NCI-H2029 treated with DMSO at 0.1 percent for 48 hours (cell line): ENCODE results near the gene ANKRD11.
A peak's percentile ranks its signal among the peaks of the same experiment; 100 is the strongest.
"Not testable (repeated sequence)": the region's sequence is repeated elsewhere in the genome, so short reads cannot be mapped to it uniquely, and the experiment has no call there.

Source experiments
- DNase-seq: peaks from one replicate; lab custom pipeline; 2025; lab: John Stamatoyannopoulos, UW

The ANKRD11 gene

GRCh38 chr16:89450537-89450936, 39.8 kb downstream of the ANKRD11 start:
- DNase-seq, result no peak

- no peak for DNase-seq
Measured at GRCh38 chr16:89449726-89450335, 40.5 kb downstream of the ANKRD11 start.

DNA sequence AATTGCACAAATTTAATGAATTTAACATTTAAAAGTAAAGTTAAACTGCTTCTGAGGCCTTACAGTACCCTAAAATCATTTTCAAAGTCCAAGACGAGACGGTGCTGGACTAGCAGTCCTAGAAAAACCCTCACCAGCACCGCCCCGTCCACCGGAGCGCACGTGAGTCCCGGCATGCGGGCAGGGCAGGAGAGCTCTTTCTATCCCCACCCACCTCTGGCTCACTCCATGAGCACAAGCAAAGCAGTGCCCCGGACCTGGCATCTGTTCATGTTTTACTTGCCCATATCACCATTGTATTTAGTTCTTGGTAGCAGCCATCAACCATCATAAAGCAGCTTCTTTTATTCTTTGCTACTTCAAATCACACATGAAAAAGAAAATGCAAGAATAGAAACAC, 41.7 kb downstream of the ANKRD11 start:
- no peak for DNase-seq

GRCh38 chr16:89446975-89447293, 43.4 kb downstream of the ANKRD11 start:
- DNase-seq, result no peak

DNA sequence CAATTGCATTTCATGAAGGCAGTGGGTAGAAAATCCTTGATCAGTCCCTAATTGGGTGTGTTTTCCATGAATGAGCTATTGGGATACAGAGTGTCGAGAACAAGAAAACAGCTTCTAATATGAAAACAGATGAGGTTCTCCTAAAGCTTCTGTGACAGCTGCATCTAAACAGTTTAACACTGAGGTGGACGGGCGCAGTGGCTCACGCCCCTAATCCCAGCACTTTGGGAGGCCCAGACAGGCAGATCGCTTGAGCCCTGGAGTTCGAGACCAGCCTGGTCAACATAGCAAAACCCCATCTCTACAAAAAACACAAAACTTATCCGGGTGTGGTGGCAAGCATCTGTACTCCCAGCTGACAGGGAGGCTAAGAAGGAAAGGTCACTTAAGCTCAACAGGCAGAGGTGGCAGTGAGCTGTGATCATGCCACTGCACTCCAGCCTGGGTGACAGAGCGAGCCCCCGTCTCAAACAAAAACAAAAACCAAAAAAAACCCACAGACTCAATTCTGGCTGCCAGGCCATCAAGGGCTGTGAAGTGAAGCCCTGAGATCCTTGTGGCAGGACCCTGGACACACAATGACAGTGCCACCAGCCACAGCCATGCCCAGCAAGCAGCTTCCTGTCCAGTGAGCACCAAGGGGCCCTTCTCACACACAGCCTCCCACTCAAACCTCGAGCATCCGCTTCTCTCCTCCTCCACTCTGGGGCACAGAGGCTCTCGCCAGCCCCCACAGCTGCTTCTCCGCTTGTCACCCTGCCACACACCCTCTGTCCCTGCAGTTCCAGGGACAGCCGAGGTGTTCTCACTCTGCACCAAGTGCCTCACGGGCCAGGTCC, 44.0 kb downstream of the ANKRD11 start:
- no peak for DNase-seq

GRCh38 chr16:89445166-89445565, 45.2 kb downstream of the ANKRD11 start:
- no peak for DNase-seq

GRCh38 chr16:89444728-89445127, 45.6 kb downstream of the ANKRD11 start:
- no peak for DNase-seq

- DNase-seq, result no peak
Measured at GRCh38 chr16:89444151-89444723, 46.1 kb downstream of the ANKRD11 start.

GRCh38 chr16:89443727-89444084, 46.7 kb downstream of the ANKRD11 start:
- no peak for DNase-seq

DNA sequence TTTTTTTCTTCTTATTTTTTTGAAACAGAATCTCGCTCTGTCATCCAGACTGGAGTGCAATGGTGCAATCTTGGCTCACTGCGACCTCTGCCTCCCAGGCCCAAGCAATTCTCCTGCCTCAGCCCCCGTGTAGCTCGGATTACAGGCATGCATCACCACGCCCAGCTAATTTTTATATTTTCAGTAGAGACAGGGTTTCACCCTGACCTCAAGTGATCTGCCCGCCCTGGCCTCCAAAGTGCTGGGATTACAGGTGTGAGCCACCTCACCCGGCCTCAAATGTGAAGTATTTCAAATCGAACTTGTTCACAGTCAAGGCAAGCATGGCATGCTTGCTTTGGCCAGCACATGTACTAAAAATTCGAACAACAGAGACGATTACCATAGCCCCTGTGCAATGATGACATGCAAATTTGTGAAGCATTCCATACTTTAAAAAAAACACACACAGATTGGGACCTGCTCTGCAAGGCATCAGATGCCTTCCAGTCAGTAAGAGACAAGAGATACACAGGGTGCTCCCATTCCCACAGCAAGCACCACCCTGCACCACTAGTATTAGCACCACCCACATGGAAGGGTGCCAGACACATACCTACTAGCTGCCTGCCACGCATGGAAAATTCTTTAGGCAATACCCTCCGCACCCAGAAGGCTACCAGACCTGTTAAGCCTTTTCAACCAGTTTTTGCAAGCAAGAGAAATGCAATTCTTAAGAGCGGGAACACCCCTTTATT, 47.2 kb downstream of the ANKRD11 start:
- peak; percentile 9 for DNase-seq

DNA sequence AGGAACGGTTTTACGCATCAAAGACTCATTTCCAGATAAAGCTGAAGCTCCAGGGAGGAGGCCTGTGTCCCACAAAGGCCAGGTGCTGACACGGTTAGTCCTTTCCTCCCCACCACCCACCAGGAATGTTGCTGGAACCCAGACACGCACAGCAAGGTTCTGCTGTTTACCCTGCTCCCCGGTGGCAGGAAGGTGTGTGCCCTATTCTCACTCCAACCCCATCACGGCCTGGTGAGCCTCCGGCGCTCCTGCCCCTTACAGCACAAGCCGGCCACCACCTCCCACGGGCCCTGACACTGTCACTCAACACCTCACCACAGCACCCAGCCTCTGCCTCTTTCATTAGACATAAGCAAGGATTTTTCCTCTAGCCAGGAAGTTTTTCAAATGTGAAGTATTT, 47.8 kb downstream of the ANKRD11 start:
- DNase-seq, result no peak

GRCh38 chr16:89439659-89440058, 50.7 kb downstream of the ANKRD11 start:
- no peak for DNase-seq

DNA sequence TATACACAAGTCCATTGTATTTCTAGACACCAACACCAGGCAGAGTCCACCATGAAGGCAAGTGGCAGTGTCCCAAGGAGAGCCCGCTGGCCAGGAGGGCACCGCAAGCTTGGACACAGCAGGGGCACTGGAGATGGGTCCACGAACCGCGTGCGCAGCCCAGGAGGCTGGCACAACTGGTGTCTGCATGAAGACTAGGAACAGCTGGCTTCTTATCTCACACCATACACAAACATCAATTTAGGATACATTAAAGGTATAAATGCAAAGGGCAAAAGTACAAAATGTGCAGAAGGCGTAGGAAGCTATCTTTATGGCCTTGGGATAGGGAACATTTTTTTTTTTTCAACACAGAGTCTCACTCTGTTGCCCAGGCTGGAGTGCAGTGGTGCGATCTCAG, 52.4 kb downstream of the ANKRD11 start:
- DNase-seq, result no peak

GRCh38 chr16:89437251-89437987, 52.9 kb downstream of the ANKRD11 start:
- no peak for DNase-seq

- no peak for DNase-seq
Measured at GRCh38 chr16:89436366-89436765, 54.0 kb downstream of the ANKRD11 start.

DNA sequence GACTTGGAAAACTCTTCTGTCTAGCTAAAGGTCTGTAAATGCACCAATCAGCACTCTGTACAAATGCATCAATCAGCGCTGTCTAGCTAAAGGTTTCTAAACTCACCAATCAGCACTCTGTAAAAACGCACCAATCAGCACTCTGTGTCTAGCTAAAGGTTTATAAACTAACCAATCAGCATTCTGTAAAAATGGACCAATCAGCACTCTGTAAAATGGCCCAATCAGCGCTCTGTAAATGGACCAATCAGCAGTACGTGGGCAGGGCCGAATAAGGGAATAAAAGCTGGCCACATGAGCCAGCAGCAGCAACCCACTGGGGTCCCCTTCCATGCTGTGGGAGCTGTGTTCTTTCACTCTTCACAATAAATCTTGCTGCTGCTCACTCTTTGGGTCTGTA, 55.3 kb downstream of the ANKRD11 start:
- DNase-seq, result not testable (repeated sequence)

GRCh38 chr16:89434490-89434889, 55.9 kb downstream of the ANKRD11 start:
- DNase-seq, result no peak

DNA sequence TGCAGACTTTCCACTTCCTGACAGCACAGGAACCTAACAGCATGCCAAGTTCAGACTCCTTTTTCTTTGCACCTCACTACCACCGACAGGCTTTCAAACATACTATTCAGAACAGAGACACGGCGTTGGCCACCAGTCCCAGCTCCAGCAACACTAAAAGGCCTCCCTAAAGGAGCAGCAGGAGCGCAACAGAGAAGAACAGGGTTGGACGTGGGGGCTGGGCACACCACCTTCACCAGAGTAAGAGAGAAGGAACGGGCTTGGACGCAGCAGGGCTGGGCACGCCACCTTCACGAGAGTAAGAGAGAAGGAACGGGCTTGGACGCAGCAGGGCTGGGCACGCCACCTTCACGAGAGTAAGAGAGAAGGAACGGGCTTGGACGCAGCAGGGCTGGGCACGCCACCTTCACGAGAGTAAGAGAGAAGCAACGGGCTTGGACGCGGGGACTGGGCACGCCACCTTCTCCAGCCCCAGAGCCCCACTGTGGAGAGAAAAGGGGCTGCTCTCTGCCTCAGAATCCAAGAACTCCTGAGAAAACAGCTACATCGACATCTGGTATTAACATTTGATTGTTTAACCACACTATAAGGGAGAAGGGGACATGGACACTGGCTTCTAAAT, 56.9 kb downstream of the ANKRD11 start:
- DNase-seq, result not testable (repeated sequence)

DNA sequence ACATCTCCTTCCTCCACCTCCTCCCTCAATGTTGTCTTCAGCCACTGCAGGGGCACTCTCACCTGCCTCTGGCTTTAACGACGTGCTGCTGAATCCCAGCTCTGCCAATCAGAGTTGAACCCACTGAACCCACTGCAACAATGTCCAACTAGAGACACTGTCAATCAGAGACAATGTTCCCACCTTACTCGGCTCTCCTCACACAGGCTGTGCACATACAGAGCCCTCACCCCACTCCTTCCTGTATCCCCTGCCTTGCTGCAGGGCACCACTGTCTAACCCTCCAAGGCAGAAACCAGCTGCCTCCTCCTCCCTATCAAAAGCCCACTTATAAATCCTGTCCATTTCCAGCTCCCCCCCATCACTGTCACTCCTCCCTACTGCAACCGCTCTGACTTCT, 58.7 kb downstream of the ANKRD11 start:
- DNase-seq, result no peak

- DNase-seq, result no peak
Measured at GRCh38 chr16:89431158-89431584, 59.2 kb downstream of the ANKRD11 start.

GRCh38 chr16:89430436-89431157, 59.8 kb downstream of the ANKRD11 start:
- no peak for DNase-seq
